ENCODE data around the gene GULP1.

GRCh38 chr2:188449971-188450370 lies 158.3 kb downstream of the GULP1 start:
- TF ChIP-seq TSHZ2 (CRISPR knock-in tag; IDR thresholded peaks at IDR 0.05) (no peak), OSR1 (CRISPR knock-in tag; IDR thresholded peaks at IDR 0.05) (no peak), ZFP3 (CRISPR knock-in tag; IDR thresholded peaks at IDR 0.05) (no peak), CSDC2 (CRISPR knock-in tag; IDR thresholded peaks at IDR 0.05) (no peak), RARB (CRISPR knock-in tag; IDR thresholded peaks at IDR 0.05) (no peak), BACH2 (CRISPR knock-in tag; IDR thresholded peaks at IDR 0.05; ENCODE audit: borderline replicate concordance) (no peak), PATZ1 (CRISPR knock-in tag; IDR thresholded peaks at IDR 0.05; ENCODE audit: borderline replicate concordance) (no peak), ZNF565 (CRISPR knock-in tag; conservative IDR thresholded peaks at IDR 0.05; ENCODE audit: low read depth) (no peak), ARNTL (CRISPR knock-in tag; IDR thresholded peaks at IDR 0.05; ENCODE audit: borderline replicate concordance, low read depth) (no peak)
